Measurements from ENCODE around the gene ARHGAP6. TPM values are rescaled to one million over a fixed set of nuclear protein-coding genes. Genes with fewer than 3 reads are reported as not detected.

ARHGAP6 gene
- total and polyA plus RNA-seq, 2 donors (not counting 3 experiments of a cell fraction or from before 2014, with no cell fraction given) = 0.69 to 0.83 TPM

DNA sequence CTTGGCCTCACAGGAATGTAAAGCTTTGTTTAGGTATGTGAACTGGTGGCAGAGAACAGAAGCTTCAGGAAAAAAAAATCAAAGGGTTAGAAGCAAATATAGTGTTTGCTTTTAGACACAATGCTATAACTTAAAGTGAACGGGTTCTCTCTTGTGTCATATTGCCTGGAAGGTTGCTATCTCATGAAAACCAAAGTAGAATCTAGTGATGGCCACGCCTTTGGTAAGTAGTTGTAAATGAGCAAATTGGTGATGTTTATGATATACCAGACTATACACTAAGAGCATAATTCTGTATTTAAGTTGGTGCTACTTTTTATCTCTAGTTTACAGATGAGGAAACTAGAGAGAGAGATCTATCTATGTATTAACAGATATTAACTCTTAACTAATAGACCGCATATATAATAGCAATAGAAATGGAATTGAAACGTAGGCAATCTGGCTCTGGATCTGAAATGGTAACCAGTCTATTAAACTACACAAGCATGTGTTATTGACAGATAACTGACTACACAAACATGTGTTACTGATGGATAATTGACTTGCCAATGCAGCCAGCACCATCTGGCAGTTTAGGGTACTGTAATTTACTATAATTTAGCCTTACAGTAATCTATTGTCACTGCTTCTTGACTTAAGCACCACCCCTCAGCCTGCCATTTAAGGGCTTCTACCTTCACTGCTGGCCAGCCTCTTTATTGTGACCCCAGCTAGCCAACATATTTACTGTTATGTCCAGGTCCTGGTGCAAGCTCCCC lies 513.7 kb downstream of the ARHGAP6 start:
- Histone ChIP-seq H3K4me1 (ENCODE audit: control insufficient read depth, extremely low read depth, insufficient read depth, low read length) (no peaks in the 10 kb centered on the region), H4K20me1 (replicated peaks; ENCODE audit: control insufficient read depth, extremely low read depth, insufficient read depth, low read length) (no peaks in the 10 kb centered on the region), H3K9ac (replicated peaks; ENCODE audit: extremely low read depth, insufficient read depth, low read length) (no peak overlapping the region), H3K27me3 (ENCODE audit: control insufficient read depth in 2 of 2, insufficient read depth in 2 of 2, low read length in 2 of 2) (no peaks in the 10 kb centered on the region), H3K4me3 (replicated peaks in 1 of 3; ENCODE audit: insufficient read depth in 1 of 3, low read depth in 1 of 3, low read length in 3 of 3) (no peak overlapping the region), H3K4me2 (ENCODE audit: insufficient read depth, low read length) (no peak overlapping the region), H2AFZ (ENCODE audit: low read depth, low read length) (no peak overlapping the region), H3K79me2 (ENCODE audit: control insufficient read depth, insufficient read depth, low read length) (no peaks in the 10 kb centered on the region), H3K9me1 (replicated peaks; ENCODE audit: control insufficient read depth, extremely low read depth, insufficient read depth, low read length) (no peaks in the 10 kb centered on the region), H3K27ac (ENCODE audit: insufficient read depth, low read depth, low read length) (no peak overlapping the region), H3K36me3 (ENCODE audit: control insufficient read depth in 2 of 2, extremely low read depth in 1 of 2, insufficient read depth in 2 of 2, low read length in 2 of 2) (no peaks in the 10 kb centered on the region), H3K9me3 (replicated peaks; ENCODE audit: control insufficient read depth, insufficient read depth, low read length) (no peaks in the 10 kb centered on the region)
- intact Hi-C loops (cut with micrococcal nuclease) (no loop called here), dilution Hi-C loops (cut with MboI; ENCODE audit: extremely low pct_ligation_motif_present, low sequenced_read_pairs) (no loop called here)
- FAIRE-seq = no peak
- DNase-seq (ENCODE audit: low read depth, low spot score) = no peak
- no peak for TF ChIP-seq GATA2 (IDR thresholded peaks at IDR 0.05; ENCODE audit: insufficient read depth, insufficient read length, low read depth, low read length)
- TF ChIP-seq, protein P1, sequence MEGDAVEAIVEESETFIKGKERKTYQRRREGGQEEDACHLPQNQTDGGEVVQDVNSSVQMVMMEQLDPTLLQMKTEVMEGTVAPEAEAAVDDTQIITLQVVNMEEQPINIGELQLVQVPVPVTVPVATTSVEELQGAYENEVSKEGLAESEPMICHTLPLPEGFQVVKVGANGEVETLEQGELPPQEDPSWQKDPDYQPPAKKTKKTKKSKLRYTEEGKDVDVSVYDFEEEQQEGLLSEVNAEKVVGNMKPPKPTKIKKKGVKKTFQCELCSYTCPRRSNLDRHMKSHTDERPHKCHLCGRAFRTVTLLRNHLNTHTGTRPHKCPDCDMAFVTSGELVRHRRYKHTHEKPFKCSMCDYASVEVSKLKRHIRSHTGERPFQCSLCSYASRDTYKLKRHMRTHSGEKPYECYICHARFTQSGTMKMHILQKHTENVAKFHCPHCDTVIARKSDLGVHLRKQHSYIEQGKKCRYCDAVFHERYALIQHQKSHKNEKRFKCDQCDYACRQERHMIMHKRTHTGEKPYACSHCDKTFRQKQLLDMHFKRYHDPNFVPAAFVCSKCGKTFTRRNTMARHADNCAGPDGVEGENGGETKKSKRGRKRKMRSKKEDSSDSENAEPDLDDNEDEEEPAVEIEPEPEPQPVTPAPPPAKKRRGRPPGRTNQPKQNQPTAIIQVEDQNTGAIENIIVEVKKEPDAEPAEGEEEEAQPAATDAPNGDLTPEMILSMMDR (IDR thresholded peaks at IDR 0.05; ENCODE audit: extremely low read depth in 1 of 2, insufficient read depth in 1 of 2, low read depth in 1 of 2, low read length in 2 of 2) = no peak
- TF ChIP-seq, protein P2, sequence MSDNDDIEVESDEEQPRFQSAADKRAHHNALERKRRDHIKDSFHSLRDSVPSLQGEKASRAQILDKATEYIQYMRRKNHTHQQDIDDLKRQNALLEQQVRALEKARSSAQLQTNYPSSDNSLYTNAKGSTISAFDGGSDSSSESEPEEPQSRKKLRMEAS (IDR thresholded peaks at IDR 0.05; ENCODE audit: insufficient read depth, insufficient read length) = no peak
- ChIA-PET POLR2A (no interaction called here), CTCF (no interaction called here)
- no TSS peak for BruUV-seq (replicated peaks)

DNA sequence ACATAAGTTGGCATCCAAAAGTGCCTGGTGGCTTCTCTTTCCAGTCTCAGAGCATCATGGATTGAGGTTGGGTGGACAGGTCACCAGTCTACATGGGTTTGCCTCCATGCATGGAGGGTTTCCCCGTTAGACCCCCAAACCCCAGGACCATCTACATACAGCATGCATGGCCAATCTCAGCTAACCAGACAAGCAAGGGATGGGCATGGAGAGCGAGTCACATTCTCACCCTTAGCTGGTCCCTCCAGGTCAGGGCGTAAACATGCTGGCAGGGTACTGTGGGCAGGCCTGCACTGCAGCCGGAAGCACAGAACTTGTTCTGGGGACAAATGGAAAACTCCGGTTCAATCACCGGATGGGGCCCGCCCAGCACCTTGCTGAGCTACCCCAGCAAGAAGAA lies 517.3 kb downstream of the ARHGAP6 start:
- Histone ChIP-seq H3K4me1 (ENCODE audit: control insufficient read depth, extremely low read depth, insufficient read depth, low read length) (no peaks in the 10 kb centered on the region), H3K36me3 (ENCODE audit: control insufficient read depth in 2 of 2, extremely low read depth in 1 of 2, insufficient read depth in 2 of 2, low read length in 2 of 2) (no peaks in the 10 kb centered on the region), H3K9ac (replicated peaks; ENCODE audit: extremely low read depth, insufficient read depth, low read length) (no peak overlapping the region), H4K20me1 (replicated peaks; ENCODE audit: control insufficient read depth, extremely low read depth, insufficient read depth, low read length) (no peaks in the 10 kb centered on the region), H3K27ac (ENCODE audit: insufficient read depth, low read depth, low read length) (no peak overlapping the region), H3K27me3 (ENCODE audit: control insufficient read depth in 2 of 2, insufficient read depth in 2 of 2, low read length in 2 of 2) (no peaks in the 10 kb centered on the region), H3K4me3 (replicated peaks in 1 of 3; ENCODE audit: insufficient read depth in 1 of 3, low read depth in 1 of 3, low read length in 3 of 3) (no peak overlapping the region), H3K9me3 (replicated peaks; ENCODE audit: control insufficient read depth, insufficient read depth, low read length) (no peaks in the 10 kb centered on the region), H3K9me1 (replicated peaks; ENCODE audit: control insufficient read depth, extremely low read depth, insufficient read depth, low read length) (no peaks in the 10 kb centered on the region), H3K4me2 (ENCODE audit: insufficient read depth, low read length) (no peak overlapping the region), H2AFZ (ENCODE audit: low read depth, low read length) (no peak overlapping the region), H3K79me2 (ENCODE audit: control insufficient read depth, insufficient read depth, low read length) (no peaks in the 10 kb centered on the region)
- DNase-seq (ENCODE audit: low read depth, low spot score) (no peak), FAIRE-seq (no peak)
- TF ChIP-seq JUN (IDR thresholded peaks at IDR 0.05; ENCODE audit: borderline replicate concordance, insufficient read depth, insufficient read length, low read depth) (no peak), POLR2A (IDR thresholded peaks at IDR 0.05; ENCODE audit: low read depth, low read length) (no peak), GATA2 (IDR thresholded peaks at IDR 0.05; ENCODE audit: insufficient read depth, insufficient read length, low read depth, low read length) (no peak), FOS (IDR thresholded peaks at IDR 0.05; ENCODE audit: borderline replicate concordance, insufficient read depth, low read length) (no peak), EZH2 (IDR thresholded peaks at IDR 0.05; ENCODE audit: borderline replicate concordance, low read depth, low read length, severe bottlenecking) (no peak), POLR2AphosphoS5 (IDR thresholded peaks at IDR 0.05; ENCODE audit: insufficient read depth, low read depth, low read length) (no peak), MYC (IDR thresholded peaks at IDR 0.05; ENCODE audit: low read depth, low read length) (no peak)
- TF ChIP-seq, protein P1 (IDR thresholded peaks at IDR 0.05; ENCODE audit: extremely low read depth in 1 of 2, insufficient read depth in 1 of 2, low read depth in 1 of 2, low read length in 2 of 2) = no peak
- TF ChIP-seq, protein P2 (IDR thresholded peaks at IDR 0.05; ENCODE audit: insufficient read depth, insufficient read length) = no peak
- BruUV-seq (replicated peaks) = no TSS peak
- intact Hi-C loops (cut with micrococcal nuclease) = loop anchor here (10.0 kb wide), 1 partner anchor 306 kb away; no protein-coding TSS in a partner anchor
- CTCF ChIA-PET = interaction anchor here (1.3 kb wide), 1 partner anchor 12 kb away, joined by 3 read pairs; no protein-coding TSS in a partner anchor
- POLR2A ChIA-PET = no interaction called here
- dilution Hi-C loops (cut with MboI; ENCODE audit: extremely low pct_ligation_motif_present, low sequenced_read_pairs) = no loop called here
